HG03064 (cell line): ENCODE data around the gene PTX4.

Experiments
- ATAC-seq: cut with Tn5 transposase; IDR thresholded peaks from one replicate; pipeline ENCODE4 v1.9.1; 2021; ENCODE audit warnings: low read depth; ENCODE audit not compliant: unreplicated experiment

PTX4 gene

GRCh38 chr16:1524366-1524765 lies 35.6 kb upstream of the PTX4 start:
- no peak for ATAC-seq

GRCh38 chr16:1523581-1524245 lies 35.0 kb upstream of the PTX4 start:
- no peak for ATAC-seq

- no peak for ATAC-seq
Observed at GRCh38 chr16:1520461-1520860, 31.7 kb upstream of the PTX4 start.

- no peak for ATAC-seq
Observed at GRCh38 chr16:1519831-1520230, 31.1 kb upstream of the PTX4 start.

GRCh38 chr16:1518626-1519135 lies 29.9 kb upstream of the PTX4 start:
- no peak for ATAC-seq

GRCh38 chr16:1514507-1514906 lies 25.8 kb upstream of the PTX4 start:
- ATAC-seq: no peak

GRCh38 chr16:1512774-1513173 lies 24.0 kb upstream of the PTX4 start:
- no peak for ATAC-seq

GRCh38 chr16:1511662-1512569 lies 23.2 kb upstream of the PTX4 start:
- ATAC-seq: no peak

GRCh38 chr16:1510941-1511351 lies 22.2 kb upstream of the PTX4 start:
- ATAC-seq: no peak

- ATAC-seq: no peak
Observed at GRCh38 chr16:1510272-1510671, 21.5 kb upstream of the PTX4 start.

GRCh38 chr16:1509307-1510221 lies 20.8 kb upstream of the PTX4 start:
- ATAC-seq: no peak

GRCh38 chr16:1508494-1509187 lies 19.9 kb upstream of the PTX4 start:
- no peak for ATAC-seq

- ATAC-seq: no peak
Observed at GRCh38 chr16:1506494-1507213, 17.9 kb upstream of the PTX4 start.

- ATAC-seq: no peak
Observed at GRCh38 chr16:1505912-1506311, 17.2 kb upstream of the PTX4 start.

- no peak for ATAC-seq
Observed at GRCh38 chr16:1505073-1505844, 16.5 kb upstream of the PTX4 start.

- ATAC-seq: no peak
Observed at GRCh38 chr16:1503110-1503955, 14.6 kb upstream of the PTX4 start.

- no peak for ATAC-seq
Observed at GRCh38 chr16:1502092-1503004, 13.6 kb upstream of the PTX4 start.
